AG10803 (cell line): ENCODE data around the gene OPRM1.

ENCODE experiments used
- DNase-seq: peaks from one replicate; pipeline ENCODE4 v3.0.0; 2010; ENCODE audit warnings: low read depth
- H3K4me3 ChIP-seq: 2 replicates; pipeline ENCODE4 v1.5.1; 2011; ENCODE audit warnings: mild to moderate bottlenecking, low read length, control low read depth
- CTCF ChIP-seq: conservative IDR thresholded peaks from 2 replicates; pipeline ENCODE4 v1.5.1; 2011; ENCODE audit warnings: mild to moderate bottlenecking, low read length, control low read depth, inconsistent platforms

OPRM1 gene

GRCh38 chr6:154218301-154218700 is 179.3 kb downstream of the OPRM1 start:
- no peak overlapping the region for H3K4me3 ChIP-seq
- DNase-seq: no peak
- TF ChIP-seq CTCF: no peak

GRCh38 chr6:154218787-154219186 is 179.7 kb downstream of the OPRM1 start:
- DNase-seq: no peak
- H3K4me3 ChIP-seq: no peak overlapping the region
- no peak for TF ChIP-seq CTCF

GRCh38 chr6:154219250-154219649 is 180.2 kb downstream of the OPRM1 start:
- no peak overlapping the region for H3K4me3 ChIP-seq
- no peak for DNase-seq
- TF ChIP-seq CTCF: no peak

- TF ChIP-seq CTCF: no peak
- DNase-seq: no peak
- no peak overlapping the region for H3K4me3 ChIP-seq
Measured at GRCh38 chr6:154222716-154223115, 183.7 kb downstream of the OPRM1 start.

GRCh38 chr6:154223296-154223695 is 184.3 kb downstream of the OPRM1 start:
- no peak overlapping the region for H3K4me3 ChIP-seq
- no peak for DNase-seq
- TF ChIP-seq CTCF: no peak

GRCh38 chr6:154226461-154226860 is 187.4 kb downstream of the OPRM1 start:
- DNase-seq: no peak
- TF ChIP-seq CTCF: no peak
- no peak overlapping the region for H3K4me3 ChIP-seq

GRCh38 chr6:154227862-154228520 is 189.0 kb downstream of the OPRM1 start:
- TF ChIP-seq CTCF: no peak
- no peak overlapping the region for H3K4me3 ChIP-seq
- no peak for DNase-seq
